Measurements from ENCODE around the gene HSPA12A. TPM values are rescaled to one million over a fixed set of nuclear protein-coding genes. Genes with fewer than 3 reads are reported as not detected.

HSPA12A gene
- total RNA-seq, 2 experiments from 2014 or later = 0.49 TPM; not detected in 1

DNA sequence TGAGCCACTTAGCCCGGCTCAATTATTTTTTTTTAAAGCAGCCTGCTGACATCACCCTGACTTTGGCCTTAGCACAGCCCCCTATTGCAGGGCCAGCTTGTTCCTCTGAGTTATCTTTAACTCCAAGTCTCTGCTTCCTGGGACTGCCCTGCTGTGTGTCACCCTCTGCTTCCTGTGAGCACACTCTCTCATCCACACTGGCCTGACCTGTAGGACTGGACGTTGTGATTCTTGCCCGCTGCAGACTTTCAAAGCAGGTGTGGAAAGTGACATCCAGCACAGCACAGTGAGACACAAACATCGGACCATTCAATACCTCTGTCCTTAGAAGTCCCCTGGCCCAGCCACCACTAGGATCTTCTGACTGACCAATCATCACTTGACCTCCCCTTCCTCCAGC, 26.4 kb upstream of the HSPA12A start:
- Mint-ChIP-seq H3K4me1 (ENCODE audit: low read depth) (no peaks in the 10 kb centered on the region), H3K36me3 (ENCODE audit: low read depth) (no peaks in the 10 kb centered on the region), H3K27ac (no peak overlapping the region), H3K9me3 (no peaks in the 10 kb centered on the region), H3K4me3 (no peak overlapping the region), H3K27me3 (peaks cover 68% of the 10 kb centered on the region)
- H3K36me3 ChIP-seq (ENCODE audit: insufficient read depth, low read length) = no peaks in the 10 kb centered on the region
- H3K27ac ChIP-seq (ENCODE audit: low read depth in 1 of 2, low read length in 2 of 2) = no peak overlapping the region
- no peaks in the 10 kb centered on the region for H3K4me1 ChIP-seq (ENCODE audit: insufficient read depth, low read length)
- ChIA-PET POLR2A (no interaction called here), CTCF (interaction anchor here (0.7 kb wide), 1 partner anchor 19 kb away, joined by 3 read pairs; no protein-coding TSS in a partner anchor)
- no peak overlapping the region for H3K4me3 ChIP-seq (ENCODE audit: low read length)
- ATAC-seq (ENCODE audit: poor library complexity) (no peak), DNase-seq (no peak)
- TF ChIP-seq CTCF (IDR thresholded peaks at IDR 0.05) = no peak
- intact Hi-C loops (cut with DNase I, micrococcal nuclease) = loop anchor here (5.0 kb wide), 1 partner anchor 86 kb away; no protein-coding TSS in a partner anchor
- peaks cover 12 to 26% of the 10 kb centered on the region in 2 experiments for H3K27me3 ChIP-seq (ENCODE audit: control insufficient read depth in 1 of 2, insufficient read depth in 2 of 2, low read length in 2 of 2)
- H3K9me3 ChIP-seq (ENCODE audit: control insufficient read depth in 1 of 2, insufficient read depth in 1 of 2, low read length in 2 of 2) = no peaks in the 10 kb centered on the region

DNA sequence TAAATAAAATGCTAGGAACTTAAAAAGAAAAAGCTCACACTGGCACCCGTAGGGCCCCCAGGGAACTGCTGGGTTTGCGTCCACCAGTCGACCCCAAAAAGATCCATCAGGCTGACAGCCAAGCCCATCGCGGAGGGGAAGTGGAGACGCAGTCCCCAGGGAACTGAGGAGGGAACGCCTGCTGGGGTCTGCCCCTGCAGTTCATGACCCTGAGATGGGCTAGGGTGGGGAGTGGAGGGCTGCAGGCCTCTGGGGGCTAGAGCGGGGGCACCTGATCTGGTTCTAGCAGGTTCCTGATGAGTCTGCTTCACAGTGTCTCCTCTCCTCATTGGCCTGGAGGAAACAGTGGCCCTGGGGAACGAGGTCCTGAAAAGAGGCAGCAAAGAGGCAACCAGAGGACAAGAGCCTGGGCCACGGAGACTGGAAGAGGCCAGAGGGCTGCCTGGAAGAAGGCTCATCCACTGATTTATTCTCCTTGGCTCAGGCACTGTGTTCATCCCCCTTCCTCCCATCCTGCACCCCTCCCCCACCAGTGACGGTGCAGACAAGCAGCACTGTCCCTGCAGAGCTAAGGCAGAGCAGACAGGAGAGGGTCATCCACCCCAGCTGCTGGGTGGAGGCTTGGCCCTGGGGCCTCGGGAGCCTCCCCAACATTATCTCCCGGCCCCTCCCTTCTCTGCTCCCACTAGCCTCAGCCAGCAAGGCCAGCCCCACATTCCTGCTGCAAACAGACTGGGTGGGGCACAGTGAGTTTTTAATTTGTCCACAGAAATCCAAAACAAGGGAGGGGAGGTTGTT, 24.7 kb upstream of the HSPA12A start:
- POLR2A ChIA-PET = no interaction called here
- peaks cover 80% of the 10 kb centered on the region for H3K27me3 Mint-ChIP-seq

GRCh38 chr10:116766241-116766827, 24.0 kb upstream of the HSPA12A start:
- H3K9me3 Mint-ChIP-seq = no peaks in the 10 kb centered on the region
- H3K4me1 Mint-ChIP-seq (ENCODE audit: low read depth) = no peaks in the 10 kb centered on the region
- Histone ChIP-seq H3K27ac (ENCODE audit: low read depth in 1 of 2, low read length in 2 of 2) (no peak overlapping the region), H3K4me3 (ENCODE audit: low read length) (no peak overlapping the region), H3K9me3 (ENCODE audit: control insufficient read depth in 1 of 2, insufficient read depth in 1 of 2, low read length in 2 of 2) (no peaks in the 10 kb centered on the region), H3K4me1 (ENCODE audit: insufficient read depth, low read length) (no peaks in the 10 kb centered on the region), H3K27me3 (ENCODE audit: control insufficient read depth in 1 of 2, insufficient read depth in 2 of 2, low read length in 2 of 2) (peaks cover 15 to 30% of the 10 kb centered on the region in 2 experiments), H3K36me3 (ENCODE audit: insufficient read depth, low read length) (no peaks in the 10 kb centered on the region)
- H3K27ac Mint-ChIP-seq = no peak overlapping the region
- DNase-seq (no peak), ATAC-seq (ENCODE audit: poor library complexity) (no peak)
- peaks cover 86% of the 10 kb centered on the region for H3K27me3 Mint-ChIP-seq
- intact Hi-C loops (cut with DNase I, micrococcal nuclease) = loop anchor here (5.0 kb wide), 1 partner anchor 84 kb away; no protein-coding TSS in a partner anchor
- TF ChIP-seq CTCF (IDR thresholded peaks at IDR 0.05) = no peak
- no peak overlapping the region for H3K4me3 Mint-ChIP-seq
- CTCF ChIA-PET = no interaction called here
- no peaks in the 10 kb centered on the region for H3K36me3 Mint-ChIP-seq (ENCODE audit: low read depth)
- POLR2A ChIA-PET = no interaction called here

More for the DNA sequence above, 24.7 kb upstream of the HSPA12A start:
- no peaks in the 10 kb centered on the region for H3K4me1 Mint-ChIP-seq (ENCODE audit: low read depth)
- no peaks in the 10 kb centered on the region for H3K9me3 ChIP-seq (ENCODE audit: control insufficient read depth in 1 of 2, insufficient read depth in 1 of 2, low read length in 2 of 2)
- H3K27me3 ChIP-seq (ENCODE audit: control insufficient read depth in 1 of 2, insufficient read depth in 2 of 2, low read length in 2 of 2) = peaks cover 15 to 30% of the 10 kb centered on the region in 2 experiments
- TF ChIP-seq CTCF (IDR thresholded peaks at IDR 0.05) = no peak
- no peaks in the 10 kb centered on the region for H3K36me3 ChIP-seq (ENCODE audit: insufficient read depth, low read length)
- H3K36me3 Mint-ChIP-seq (ENCODE audit: low read depth) = no peaks in the 10 kb centered on the region
- H3K4me3 ChIP-seq (ENCODE audit: low read length) = no peak overlapping the region
- H3K27ac Mint-ChIP-seq = no peak overlapping the region
- no peak for ATAC-seq (ENCODE audit: poor library complexity)
- DNase-seq = no peak
- no peaks in the 10 kb centered on the region for H3K4me1 ChIP-seq (ENCODE audit: insufficient read depth, low read length)
- intact Hi-C loops (cut with DNase I, micrococcal nuclease) = loop anchor here (5.0 kb wide), 1 partner anchor 85 kb away; no protein-coding TSS in a partner anchor
- CTCF ChIA-PET = no interaction called here
- no peak overlapping the region for H3K4me3 Mint-ChIP-seq
- H3K27ac ChIP-seq (ENCODE audit: low read depth in 1 of 2, low read length in 2 of 2) = no peak overlapping the region
- H3K9me3 Mint-ChIP-seq = no peaks in the 10 kb centered on the region

Measured in CD4-positive, alpha-beta T cell (primary cell).